Muscle layer of colon (tissue), 2 donors: Measurements from ENCODE around the gene HELZ.

Experiments
- H3K27ac ChIP-seq: one replicate; pipeline ENCODE4 v1.7.0; 2013; ENCODE audit warnings: low read depth, mild to moderate bottlenecking, low read length, moderate library complexity
- H3K27me3 ChIP-seq, 2 donors: one replicate each; pipeline ENCODE4 v1.7.0; 2013; ENCODE audit warnings: low read length in 2 of 2, mild to moderate bottlenecking in 2 of 2; ENCODE audit not compliant: insufficient read depth in 2 of 2, control insufficient read depth in 1 of 2
- H3K36me3 ChIP-seq: one replicate; pipeline ENCODE4 v1.7.0; 2013; ENCODE audit warnings: mild to moderate bottlenecking, low read length; ENCODE audit not compliant: insufficient read depth
- H3K4me1 ChIP-seq: one replicate; pipeline ENCODE4 v1.7.0; 2013; ENCODE audit warnings: mild to moderate bottlenecking, low read length; ENCODE audit not compliant: insufficient read depth
- H3K4me3 ChIP-seq, 2 donors: one replicate each; pipeline ENCODE4 v1.7.0; 2013; ENCODE audit warnings: low read length in 2 of 2, low read depth in 1 of 2, mild to moderate bottlenecking in 1 of 2, moderate library complexity in 1 of 2
- H3K9ac ChIP-seq: one replicate; pipeline ENCODE4 v1.7.0; 2013; ENCODE audit warnings: low read length
- H3K9me3 ChIP-seq: one replicate; pipeline ENCODE4 v1.7.0; 2013; ENCODE audit warnings: mild to moderate bottlenecking, low read length
- donor health status: abdominal sarcoma.
- donor health status: Adenocarcinoma of cecum.

HELZ gene

GRCh38 chr17:67125417-67125816 lies 119.6 kb downstream of the HELZ start:
- H3K9me3 ChIP-seq, result no peaks in the 10 kb centered on the region
- no peak overlapping the region for H3K4me3 ChIP-seq
- peaks cover 13% of the 10 kb centered on the region for H3K36me3 ChIP-seq
- H3K27me3 ChIP-seq, result no peaks in the 10 kb centered on the region
- no peak overlapping the region for H3K9ac ChIP-seq
- H3K27ac ChIP-seq, result no peak overlapping the region
- no peaks in the 10 kb centered on the region for H3K4me1 ChIP-seq

- H3K27me3 ChIP-seq, result no peaks in the 10 kb centered on the region
- H3K9ac ChIP-seq, result no peak overlapping the region
- no peak overlapping the region for H3K27ac ChIP-seq
- peaks cover 13% of the 10 kb centered on the region for H3K36me3 ChIP-seq
- no peaks in the 10 kb centered on the region for H3K4me1 ChIP-seq
- no peak overlapping the region for H3K4me3 ChIP-seq
- no peaks in the 10 kb centered on the region for H3K9me3 ChIP-seq
Observed at GRCh38 chr17:67124450-67125148, 120.4 kb downstream of the HELZ start.

GRCh38 chr17:67123699-67124098 lies 121.3 kb downstream of the HELZ start:
- no peaks in the 10 kb centered on the region for H3K27me3 ChIP-seq
- peaks cover 17% of the 10 kb centered on the region for H3K36me3 ChIP-seq
- no peaks in the 10 kb centered on the region for H3K9me3 ChIP-seq
- no peak overlapping the region for H3K27ac ChIP-seq
- no peak overlapping the region for H3K9ac ChIP-seq
- H3K4me1 ChIP-seq, result no peaks in the 10 kb centered on the region
- no peak overlapping the region for H3K4me3 ChIP-seq

- Histone ChIP-seq H3K4me3 (no peak overlapping the region), H3K36me3 (peaks cover 4% of the 10 kb centered on the region), H3K9ac (no peak overlapping the region), H3K4me1 (no peaks in the 10 kb centered on the region), H3K27ac (no peak overlapping the region), H3K27me3 (no peaks in the 10 kb centered on the region), H3K9me3 (no peaks in the 10 kb centered on the region)
Observed at GRCh38 chr17:67121316-67121891, 123.6 kb downstream of the HELZ start.

- no peaks in the 10 kb centered on the region for H3K27me3 ChIP-seq
- H3K27ac ChIP-seq, result no peak overlapping the region
- H3K36me3 ChIP-seq, result peaks cover 4% of the 10 kb centered on the region
- H3K4me1 ChIP-seq, result no peaks in the 10 kb centered on the region
- no peaks in the 10 kb centered on the region for H3K9me3 ChIP-seq
- H3K4me3 ChIP-seq, result no peak overlapping the region
- no peak overlapping the region for H3K9ac ChIP-seq
Observed at GRCh38 chr17:67119102-67119501, 125.9 kb downstream of the HELZ start.

- Histone ChIP-seq H3K36me3 (peaks cover 22% of the 10 kb centered on the region), H3K4me3 (no peak overlapping the region), H3K27me3 (no peaks in the 10 kb centered on the region), H3K4me1 (no peaks in the 10 kb centered on the region), H3K9ac (no peak overlapping the region), H3K9me3 (no peaks in the 10 kb centered on the region), H3K27ac (no peak overlapping the region)
Observed at GRCh38 chr17:67116045-67116575, 128.9 kb downstream of the HELZ start.

- Histone ChIP-seq H3K4me3 (no peak overlapping the region), H3K9me3 (no peaks in the 10 kb centered on the region), H3K27me3 (no peaks in the 10 kb centered on the region), H3K4me1 (no peaks in the 10 kb centered on the region), H3K27ac (no peak overlapping the region), H3K36me3 (peaks cover 22% of the 10 kb centered on the region), H3K9ac (no peak overlapping the region)
Observed at GRCh38 chr17:67115401-67115800, 129.6 kb downstream of the HELZ start.

- Histone ChIP-seq H3K4me1 (no peaks in the 10 kb centered on the region), H3K9me3 (no peaks in the 10 kb centered on the region), H3K9ac (no peak overlapping the region), H3K27me3 (no peaks in the 10 kb centered on the region), H3K4me3 (no peak overlapping the region), H3K27ac (no peak overlapping the region), H3K36me3 (peaks cover 29% of the 10 kb centered on the region)
Observed at GRCh38 chr17:67113486-67113885, 131.5 kb downstream of the HELZ start.

- Histone ChIP-seq H3K27me3 (no peaks in the 10 kb centered on the region), H3K36me3 (peaks cover 45% of the 10 kb centered on the region), H3K27ac (no peak overlapping the region), H3K9me3 (no peaks in the 10 kb centered on the region), H3K9ac (no peak overlapping the region), H3K4me3 (no peak overlapping the region), H3K4me1 (no peaks in the 10 kb centered on the region)
Observed at GRCh38 chr17:67111808-67112207, 133.2 kb downstream of the HELZ start.

- H3K4me3 ChIP-seq, result no peak overlapping the region
- no peaks in the 10 kb centered on the region for H3K9me3 ChIP-seq
- no peak overlapping the region for H3K27ac ChIP-seq
- H3K36me3 ChIP-seq, result peaks cover 48% of the 10 kb centered on the region
- H3K9ac ChIP-seq, result no peak overlapping the region
- H3K4me1 ChIP-seq, result no peaks in the 10 kb centered on the region
- no peaks in the 10 kb centered on the region for H3K27me3 ChIP-seq
Observed at GRCh38 chr17:67111327-67111726, 133.7 kb downstream of the HELZ start.

GRCh38 chr17:67110619-67111018 lies 134.4 kb downstream of the HELZ start:
- Histone ChIP-seq H3K36me3 (peaks cover 48% of the 10 kb centered on the region), H3K27ac (no peak overlapping the region), H3K9ac (no peak overlapping the region), H3K9me3 (no peaks in the 10 kb centered on the region), H3K27me3 (no peaks in the 10 kb centered on the region), H3K4me1 (no peaks in the 10 kb centered on the region), H3K4me3 (no peak overlapping the region)

GRCh38 chr17:67109111-67109510 lies 135.9 kb downstream of the HELZ start:
- no peaks in the 10 kb centered on the region for H3K9me3 ChIP-seq
- peaks cover 48% of the 10 kb centered on the region for H3K36me3 ChIP-seq
- H3K27ac ChIP-seq, result no peak overlapping the region
- H3K27me3 ChIP-seq, result no peaks in the 10 kb centered on the region
- no peaks in the 10 kb centered on the region for H3K4me1 ChIP-seq
- no peak overlapping the region for H3K4me3 ChIP-seq
- no peak overlapping the region for H3K9ac ChIP-seq
